WI38 (cell line): ENCODE measurements around the gene PLCG2.

Experiments used
- H3K4me3 ChIP-seq: 2 replicates; pipeline ENCODE4 v1.5.1; 2011; ENCODE audit warnings: low read depth, mild to moderate bottlenecking, control low read depth, low read length
- TF ChIP-seq, protein P1 (sequence below): IDR thresholded peaks from 2 replicates; pipeline ENCODE4 v1.5.1; 2012; ENCODE audit warnings: low read depth, mild to moderate bottlenecking, control low read depth, low read length

The PLCG2 gene

DNA sequence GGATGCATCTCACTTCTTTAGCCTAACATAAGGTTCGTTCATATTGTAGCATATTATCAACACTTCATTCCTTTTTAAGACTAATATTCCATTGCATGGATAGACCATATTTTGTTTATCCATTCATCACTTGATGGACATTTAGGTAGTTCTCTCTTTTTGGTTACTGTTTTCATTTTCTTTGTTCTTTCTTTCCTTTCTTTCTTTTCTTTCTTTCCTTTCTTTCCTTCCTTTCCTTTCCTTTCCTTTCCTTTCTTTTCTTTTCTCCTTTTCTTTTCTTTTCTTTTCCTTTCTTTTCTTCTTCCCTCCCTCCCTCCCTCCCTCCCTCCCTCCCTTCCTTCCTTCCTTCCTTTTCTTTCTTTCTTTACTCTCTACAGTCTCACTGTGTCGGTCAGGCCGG is 24.2 kb downstream of the PLCG2 start:
- TF ChIP-seq, protein P1, sequence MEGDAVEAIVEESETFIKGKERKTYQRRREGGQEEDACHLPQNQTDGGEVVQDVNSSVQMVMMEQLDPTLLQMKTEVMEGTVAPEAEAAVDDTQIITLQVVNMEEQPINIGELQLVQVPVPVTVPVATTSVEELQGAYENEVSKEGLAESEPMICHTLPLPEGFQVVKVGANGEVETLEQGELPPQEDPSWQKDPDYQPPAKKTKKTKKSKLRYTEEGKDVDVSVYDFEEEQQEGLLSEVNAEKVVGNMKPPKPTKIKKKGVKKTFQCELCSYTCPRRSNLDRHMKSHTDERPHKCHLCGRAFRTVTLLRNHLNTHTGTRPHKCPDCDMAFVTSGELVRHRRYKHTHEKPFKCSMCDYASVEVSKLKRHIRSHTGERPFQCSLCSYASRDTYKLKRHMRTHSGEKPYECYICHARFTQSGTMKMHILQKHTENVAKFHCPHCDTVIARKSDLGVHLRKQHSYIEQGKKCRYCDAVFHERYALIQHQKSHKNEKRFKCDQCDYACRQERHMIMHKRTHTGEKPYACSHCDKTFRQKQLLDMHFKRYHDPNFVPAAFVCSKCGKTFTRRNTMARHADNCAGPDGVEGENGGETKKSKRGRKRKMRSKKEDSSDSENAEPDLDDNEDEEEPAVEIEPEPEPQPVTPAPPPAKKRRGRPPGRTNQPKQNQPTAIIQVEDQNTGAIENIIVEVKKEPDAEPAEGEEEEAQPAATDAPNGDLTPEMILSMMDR = no peak
- H3K4me3 ChIP-seq = no peak overlapping the region

DNA sequence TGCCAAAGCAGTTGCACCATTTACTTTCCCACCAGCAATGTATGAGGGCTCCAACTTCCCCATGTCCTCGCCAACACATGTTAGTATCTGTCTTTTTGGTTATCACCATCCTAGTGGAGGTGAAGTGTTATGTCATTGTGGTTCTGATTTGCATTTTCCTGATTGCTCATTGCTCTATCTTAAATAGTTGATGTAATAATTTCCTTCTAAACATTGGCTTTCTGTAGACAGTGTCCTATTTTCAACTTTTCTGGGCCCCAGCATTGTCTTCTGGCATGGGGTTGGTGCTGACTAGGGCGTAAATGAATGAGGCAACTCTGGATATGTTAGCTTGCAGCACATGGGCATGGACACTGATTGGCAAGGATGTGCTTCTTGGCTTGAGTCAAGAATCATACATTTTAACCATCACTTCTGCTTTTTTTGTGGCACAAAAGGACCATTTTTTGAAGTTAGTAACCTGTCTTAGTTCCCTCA is 25.1 kb downstream of the PLCG2 start:
- TF ChIP-seq, protein P1 = no peak
- H3K4me3 ChIP-seq = no peak overlapping the region

DNA sequence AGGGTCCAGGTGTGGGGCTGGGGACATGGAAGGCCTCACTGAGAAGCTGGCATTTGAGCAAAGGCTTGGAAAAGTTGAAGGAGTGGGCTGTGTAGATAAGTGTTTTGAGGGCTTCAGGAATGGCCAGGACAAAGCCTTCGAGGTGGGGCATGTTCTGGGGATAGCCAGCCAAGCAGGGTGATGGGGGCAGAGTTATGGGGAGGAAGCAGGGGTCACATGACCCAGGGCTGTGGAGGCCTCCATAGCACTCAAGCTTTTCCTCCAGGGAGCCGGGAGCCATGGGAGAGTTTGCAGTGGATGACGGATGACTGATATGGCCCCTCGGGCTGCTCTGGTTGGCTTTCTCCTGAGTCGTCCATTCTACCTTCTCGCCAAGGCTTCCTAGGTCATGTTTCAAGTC is 27.6 kb downstream of the PLCG2 start:
- TF ChIP-seq, protein P1 = no peak
- no peak overlapping the region for H3K4me3 ChIP-seq

DNA sequence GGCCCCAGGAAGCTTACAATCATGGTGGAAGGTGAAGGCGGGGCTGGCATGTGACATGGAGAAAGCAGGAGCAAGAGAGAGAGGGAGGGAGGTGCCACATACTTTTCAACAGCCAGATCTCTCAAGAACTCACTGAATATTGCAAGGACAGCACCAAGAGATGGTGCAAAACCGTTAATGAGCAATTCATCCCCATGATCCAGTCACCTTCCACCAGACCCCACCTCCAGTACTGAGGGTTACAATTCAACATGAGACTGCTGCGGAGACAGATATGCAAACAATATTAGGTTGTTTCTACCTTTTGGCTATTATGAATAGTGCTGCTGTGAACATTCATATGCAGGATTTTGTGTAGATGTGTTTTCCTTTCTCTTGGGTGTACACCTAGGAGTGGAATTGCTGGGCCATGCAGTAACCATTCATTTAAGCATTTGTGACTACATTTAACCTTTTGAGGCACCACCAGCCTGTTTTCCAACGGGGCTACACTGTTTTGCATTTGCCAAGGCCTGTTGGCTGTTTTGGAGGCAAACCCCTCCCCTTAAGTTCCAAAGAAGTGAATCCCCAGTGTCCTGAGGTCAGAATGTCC is 28.8 kb downstream of the PLCG2 start:
- H3K4me3 ChIP-seq = no peak overlapping the region
- TF ChIP-seq, protein P1 = no peak

DNA sequence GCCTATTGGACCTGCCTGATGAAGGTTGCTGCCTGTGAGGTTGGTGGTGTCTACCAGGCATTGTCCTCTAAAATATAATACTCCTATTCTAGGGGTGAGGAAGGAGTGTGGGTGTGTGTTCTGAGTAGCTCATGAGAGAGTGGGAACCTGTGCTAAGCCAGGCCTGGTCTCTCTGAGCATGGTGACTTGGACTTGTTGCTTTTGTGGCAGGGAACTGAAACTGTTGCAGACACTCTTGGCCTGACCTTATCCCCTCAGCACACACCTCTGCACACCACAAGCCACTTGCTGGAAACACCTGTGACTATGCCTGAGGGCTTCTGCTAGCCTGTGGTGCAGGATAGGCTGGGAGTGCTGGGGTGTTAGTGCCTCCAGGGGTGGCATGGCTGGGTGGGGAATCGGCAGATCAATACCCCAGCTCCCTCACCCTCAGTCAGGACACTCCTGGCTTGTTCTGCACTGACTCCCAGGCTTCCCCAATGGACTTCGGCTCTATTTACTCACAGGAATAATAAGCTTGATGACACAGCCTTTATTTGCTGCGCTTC is 29.9 kb downstream of the PLCG2 start:
- H3K4me3 ChIP-seq = no peak overlapping the region
- TF ChIP-seq, protein P1 = no peak

DNA sequence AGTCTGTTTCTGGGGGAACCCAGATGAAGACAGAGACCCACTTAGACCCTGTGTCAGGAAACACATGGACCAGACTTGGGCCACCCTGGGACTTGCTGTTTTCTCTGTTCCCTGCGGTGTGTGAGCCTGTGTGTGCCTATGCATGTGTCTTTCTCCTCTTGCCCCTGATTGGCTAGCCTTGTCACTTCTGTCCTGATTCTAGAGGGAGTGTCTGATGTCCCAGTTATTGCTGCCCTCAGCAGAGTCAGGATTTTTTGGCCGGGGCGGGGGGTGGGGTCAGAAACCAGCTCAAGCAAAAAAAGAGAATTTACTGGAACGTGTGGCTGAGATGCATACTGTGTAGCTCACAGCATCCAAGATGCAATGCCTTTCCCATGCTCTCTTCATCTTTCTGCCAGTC is 30.5 kb downstream of the PLCG2 start:
- H3K4me3 ChIP-seq = no peak overlapping the region
- TF ChIP-seq, protein P1 = no peak

DNA sequence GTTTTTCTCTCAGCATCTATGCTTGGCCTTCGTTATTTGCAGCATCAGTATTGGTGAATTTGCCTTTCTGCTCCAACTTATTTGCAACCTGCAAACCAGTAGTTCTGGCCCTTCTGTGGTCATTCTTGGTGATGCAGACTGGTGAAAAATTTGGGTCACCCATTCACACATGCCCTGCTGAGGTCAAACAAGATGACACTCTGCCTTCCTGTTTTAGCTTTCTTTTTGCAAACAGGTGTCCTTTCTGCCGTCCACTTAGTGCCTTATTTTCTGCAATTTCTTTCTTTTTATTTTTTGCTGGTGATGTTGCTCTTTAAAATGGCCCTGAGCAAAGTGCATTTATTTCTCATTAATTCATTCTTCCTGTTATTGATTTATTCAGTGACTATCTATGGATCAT is 31.3 kb downstream of the PLCG2 start:
- TF ChIP-seq, protein P1 = no peak
- H3K4me3 ChIP-seq = no peak overlapping the region
